Measurements from ENCODE around the gene PSMD3. TPM values are rescaled to one million over a fixed set of nuclear protein-coding genes. Genes with fewer than 3 reads are reported as not detected.
A peak's percentile ranks its signal among the peaks of the same experiment; 100 is the strongest.

PSMD3 gene
- total RNA-seq, 3 donors from 2014 or later = 276 to 288 (median 280) TPM

- no peaks in the 10 kb centered on the region for H3K27me3 Mint-ChIP-seq (ENCODE audit: low read depth)
- no peak overlapping the region for H3K4me3 Mint-ChIP-seq
- no peaks in the 10 kb centered on the region for H3K36me3 Mint-ChIP-seq (ENCODE audit: insufficient read depth)
- no peak for DNase-seq
- no peaks in the 10 kb centered on the region for H3K9me3 Mint-ChIP-seq
- no peak for ATAC-seq
- peaks cover 23% of the 10 kb centered on the region for H3K4me1 Mint-ChIP-seq (ENCODE audit: low read depth)
These were observed 29.7 kb upstream of the PSMD3 start for GRCh38 chr17:39950871-39951348.

GRCh38 chr17:39951924-39952679, 28.5 kb upstream of the PSMD3 start:
- peak; percentile 10 to 15 for ATAC-seq
- Mint-ChIP-seq H3K36me3 (ENCODE audit: insufficient read depth) (no peaks in the 10 kb centered on the region), H3K4me3 (peak overlapping the region; percentile 64), H3K27me3 (ENCODE audit: low read depth) (no peaks in the 10 kb centered on the region), H3K4me1 (ENCODE audit: low read depth) (peaks cover 23% of the 10 kb centered on the region), H3K9me3 (no peaks in the 10 kb centered on the region)
- DNase-seq = no peak

GRCh38 chr17:39952680-39953470, 27.7 kb upstream of the PSMD3 start:
- H3K4me1 Mint-ChIP-seq (ENCODE audit: low read depth) = peaks cover 17% of the 10 kb centered on the region
- DNase-seq (peak; percentile 95), ATAC-seq (peak; percentile 85)
- no peaks in the 10 kb centered on the region for H3K36me3 Mint-ChIP-seq (ENCODE audit: insufficient read depth)
- H3K9me3 Mint-ChIP-seq = no peaks in the 10 kb centered on the region
- peak overlapping the region; percentile 76 for H3K4me3 Mint-ChIP-seq
- H3K27me3 Mint-ChIP-seq (ENCODE audit: low read depth) = no peaks in the 10 kb centered on the region

- DNase-seq (no peak), ATAC-seq (no peak)
These were observed 27.1 kb upstream of the PSMD3 start for GRCh38 chr17:39953471-39953888.

GRCh38 chr17:39954876-39955275, 25.7 kb upstream of the PSMD3 start:
- H3K9me3 Mint-ChIP-seq = no peaks in the 10 kb centered on the region
- no peaks in the 10 kb centered on the region for H3K36me3 Mint-ChIP-seq (ENCODE audit: insufficient read depth)
- H3K27me3 Mint-ChIP-seq (ENCODE audit: low read depth) = no peaks in the 10 kb centered on the region
- peaks cover 18% of the 10 kb centered on the region for H3K4me1 Mint-ChIP-seq (ENCODE audit: low read depth)
- ATAC-seq (no peak), DNase-seq (no peak)
- no peak overlapping the region for H3K4me3 Mint-ChIP-seq

More at GRCh38 chr17:39953471-39953888, 27.1 kb upstream of the PSMD3 start:
- H3K36me3 Mint-ChIP-seq (ENCODE audit: insufficient read depth) = no peaks in the 10 kb centered on the region
- peak overlapping the region; percentile 76 for H3K4me3 Mint-ChIP-seq
- no peaks in the 10 kb centered on the region for H3K9me3 Mint-ChIP-seq
- H3K4me1 Mint-ChIP-seq (ENCODE audit: low read depth) = peaks cover 14% of the 10 kb centered on the region
- H3K27me3 Mint-ChIP-seq (ENCODE audit: low read depth) = no peaks in the 10 kb centered on the region

- no peak overlapping the region for H3K4me3 Mint-ChIP-seq
- H3K36me3 Mint-ChIP-seq (ENCODE audit: insufficient read depth) = no peaks in the 10 kb centered on the region
- H3K27me3 Mint-ChIP-seq (ENCODE audit: low read depth) = no peaks in the 10 kb centered on the region
- peaks cover 18% of the 10 kb centered on the region for H3K4me1 Mint-ChIP-seq (ENCODE audit: low read depth)
- H3K9me3 Mint-ChIP-seq = no peaks in the 10 kb centered on the region
- no peak for ATAC-seq
- DNase-seq = no peak
These were observed 24.8 kb upstream of the PSMD3 start for GRCh38 chr17:39955726-39956225.

GRCh38 chr17:39960524-39961041, 20.0 kb upstream of the PSMD3 start:
- no peaks in the 10 kb centered on the region for H3K36me3 Mint-ChIP-seq (ENCODE audit: insufficient read depth)
- no peaks in the 10 kb centered on the region for H3K9me3 Mint-ChIP-seq
- DNase-seq (no peak), ATAC-seq (no peak)
- no peaks in the 10 kb centered on the region for H3K27me3 Mint-ChIP-seq (ENCODE audit: low read depth)
- H3K4me1 Mint-ChIP-seq (ENCODE audit: low read depth) = peaks cover 26% of the 10 kb centered on the region
- H3K4me3 Mint-ChIP-seq = no peak overlapping the region

- H3K4me1 Mint-ChIP-seq (ENCODE audit: low read depth) = peaks cover 31% of the 10 kb centered on the region
- DNase-seq (peak; percentile 14), ATAC-seq (no peak)
- peak within 1 kb of the TSS; percentile 12 for H3K4me3 Mint-ChIP-seq
- H3K27me3 Mint-ChIP-seq (ENCODE audit: low read depth) = peaks cover 2% of the 10 kb centered on the region
- no peaks in the 10 kb centered on the region for H3K9me3 Mint-ChIP-seq
- no peaks in the 10 kb centered on the region for H3K36me3 Mint-ChIP-seq (ENCODE audit: insufficient read depth)
These were observed 17.9 kb upstream of the PSMD3 start, which contains the start of gene GSDMA for GRCh38 chr17:39962642-39963220. Gene GSDMA (plus strand): TSS chr17:39963004. CDS start chr17:39965688, 2,684 bp downstream.

- Mint-ChIP-seq H3K27me3 (ENCODE audit: low read depth) (peaks cover 2% of the 10 kb centered on the region), H3K4me1 (ENCODE audit: low read depth) (peaks cover 30% of the 10 kb centered on the region), H3K4me3 (peak overlapping the region; percentile 12), H3K36me3 (ENCODE audit: insufficient read depth) (no peaks in the 10 kb centered on the region), H3K9me3 (no peaks in the 10 kb centered on the region)
- peak; percentile 42 for DNase-seq
- ATAC-seq = peak; percentile 38 to 66
These were observed 16.8 kb upstream of the PSMD3 start for GRCh38 chr17:39963829-39964228.

GRCh38 chr17:39965017-39965699, 15.4 kb upstream of the PSMD3 start:
- ATAC-seq (no peak), DNase-seq (no peak)
- H3K4me3 Mint-ChIP-seq = no peak overlapping the region
- peaks cover 26% of the 10 kb centered on the region for H3K4me1 Mint-ChIP-seq (ENCODE audit: low read depth)
- H3K27me3 Mint-ChIP-seq (ENCODE audit: low read depth) = peaks cover 2% of the 10 kb centered on the region
- no peaks in the 10 kb centered on the region for H3K36me3 Mint-ChIP-seq (ENCODE audit: insufficient read depth)
- H3K9me3 Mint-ChIP-seq = no peaks in the 10 kb centered on the region

GRCh38 chr17:39966771-39967170, 13.8 kb upstream of the PSMD3 start:
- H3K4me3 Mint-ChIP-seq = no peak overlapping the region
- ATAC-seq = no peak
- H3K9me3 Mint-ChIP-seq = no peaks in the 10 kb centered on the region
- peaks cover 26% of the 10 kb centered on the region for H3K4me1 Mint-ChIP-seq (ENCODE audit: low read depth)
- H3K36me3 Mint-ChIP-seq (ENCODE audit: insufficient read depth) = no peaks in the 10 kb centered on the region
- no peak for DNase-seq
- peaks cover 6% of the 10 kb centered on the region for H3K27me3 Mint-ChIP-seq (ENCODE audit: low read depth)

GRCh38 chr17:39968761-39969160, 11.8 kb upstream of the PSMD3 start:
- Mint-ChIP-seq H3K9me3 (no peaks in the 10 kb centered on the region), H3K36me3 (ENCODE audit: insufficient read depth) (no peaks in the 10 kb centered on the region), H3K4me1 (ENCODE audit: low read depth) (peaks cover 11% of the 10 kb centered on the region), H3K27me3 (ENCODE audit: low read depth) (peaks cover 13% of the 10 kb centered on the region), H3K4me3 (no peak overlapping the region)
- no peak for ATAC-seq
- no peak for DNase-seq

- no peaks in the 10 kb centered on the region for H3K36me3 Mint-ChIP-seq (ENCODE audit: insufficient read depth)
- H3K27me3 Mint-ChIP-seq (ENCODE audit: low read depth) = peaks cover 15% of the 10 kb centered on the region
- ATAC-seq (no peak), DNase-seq (no peak)
- no peaks in the 10 kb centered on the region for H3K9me3 Mint-ChIP-seq
- no peak overlapping the region for H3K4me3 Mint-ChIP-seq
- peaks cover 6% of the 10 kb centered on the region for H3K4me1 Mint-ChIP-seq (ENCODE audit: low read depth)
These were observed 11.2 kb upstream of the PSMD3 start for GRCh38 chr17:39969375-39969774.
